Bronchial epithelial cell (primary cell): ENCODE results near the gene MTM1. TPM values are rescaled to one million over a fixed set of nuclear protein-coding genes. Genes with fewer than 3 reads are reported as not detected.

Source experiments
- DNase-seq: peaks from one replicate; pipeline ENCODE4 v3.0.0-alpha.2; 2010; ENCODE audit warnings: low read depth
- FAIRE-seq: peaks from 2 replicates; lab custom pipeline; 2011; peaks lifted over from hg19 to GRCh38; lab: Jason Lieb, UNC
- H3K27me3 ChIP-seq: 2 replicates; pipeline ENCODE4 v1.5.1; 2011; ENCODE audit warnings: low read length; ENCODE audit not compliant: control insufficient read depth, insufficient read depth
- H3K36me3 ChIP-seq: 2 replicates; pipeline ENCODE4 v1.5.1; 2011; ENCODE audit warnings: low read length; ENCODE audit not compliant: control insufficient read depth, insufficient read depth
- H3K4me3 ChIP-seq: 2 replicates; pipeline ENCODE4 v1.5.1; 2011; ENCODE audit warnings: mild to moderate bottlenecking, low read depth, low read length, control low read depth
- CTCF ChIP-seq: IDR thresholded peaks from 2 replicates; pipeline ENCODE4 v1.5.1; 2011; ENCODE audit warnings: mild to moderate bottlenecking, moderate library complexity, low read length, control low read depth, inconsistent platforms; ENCODE audit not compliant: insufficient read depth, severe bottlenecking
- total RNA-seq: library from RNA; depleted of rRNA; stranded (reverse); fragments of >200 nt; gene quantifications from 2 replicates; pipeline ENCODE4 v1.2.1, GENCODE V29; 2014

Gene MTM1
- total RNA-seq, 1 donor from 2014 or later = 11.3 TPM

DNA sequence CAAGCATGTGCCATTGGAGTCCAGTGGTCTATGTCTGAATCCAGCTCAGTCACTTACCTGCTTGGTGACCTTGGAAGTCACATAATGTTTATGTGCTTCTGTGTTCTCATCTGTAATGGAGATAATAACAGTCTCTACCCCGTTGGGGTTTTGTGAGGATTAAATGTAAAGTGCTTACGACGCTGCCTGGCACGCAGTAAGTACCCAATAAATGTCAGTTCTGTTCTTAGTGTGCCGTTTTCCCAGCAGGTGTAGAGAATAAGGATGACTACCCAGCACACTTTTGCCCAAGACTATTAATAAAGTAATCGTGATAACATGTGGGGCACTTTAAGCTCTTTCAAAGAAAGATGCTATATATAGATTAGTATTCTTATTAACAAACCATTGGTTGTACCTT lies 56.7 kb downstream of the MTM1 start:
- Histone ChIP-seq H3K27me3 (no peaks in the 10 kb centered on the region), H3K36me3 (peaks cover 4% of the 10 kb centered on the region), H3K4me3 (no peak overlapping the region)
- FAIRE-seq (no peak), DNase-seq (no peak)
- TF ChIP-seq CTCF = no peak

DNA sequence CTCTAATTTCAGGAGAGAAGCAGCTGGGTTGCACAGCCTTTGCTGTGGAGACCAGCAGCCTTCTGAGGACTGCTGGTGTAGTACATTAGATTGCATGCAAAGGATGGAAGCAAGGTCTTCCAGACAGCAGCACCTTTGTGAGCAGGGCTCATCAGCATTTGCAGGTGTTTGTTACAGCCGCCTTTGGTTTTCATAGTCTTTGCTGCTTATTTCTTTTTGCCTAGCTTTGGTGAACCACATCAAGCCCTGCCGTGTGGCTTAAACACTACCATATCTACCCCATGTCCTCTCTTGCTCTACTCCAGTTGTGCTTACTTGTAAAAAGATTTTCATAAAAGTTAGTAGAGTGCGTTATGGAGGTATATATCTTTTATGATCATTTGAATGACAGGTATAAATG lies 57.5 kb downstream of the MTM1 start:
- H3K4me3 ChIP-seq = no peak overlapping the region
- DNase-seq = no peak
- H3K36me3 ChIP-seq = peaks cover 4% of the 10 kb centered on the region
- no peak for FAIRE-seq
- no peaks in the 10 kb centered on the region for H3K27me3 ChIP-seq
- TF ChIP-seq CTCF = no peak

- no peak for TF ChIP-seq CTCF
- Histone ChIP-seq H3K4me3 (no peak overlapping the region), H3K27me3 (no peaks in the 10 kb centered on the region), H3K36me3 (peaks cover 1% of the 10 kb centered on the region)
- DNase-seq (no peak), FAIRE-seq (no peak)
Observed at GRCh38 chrX:150627957-150628356, 59.5 kb downstream of the MTM1 start.

DNA sequence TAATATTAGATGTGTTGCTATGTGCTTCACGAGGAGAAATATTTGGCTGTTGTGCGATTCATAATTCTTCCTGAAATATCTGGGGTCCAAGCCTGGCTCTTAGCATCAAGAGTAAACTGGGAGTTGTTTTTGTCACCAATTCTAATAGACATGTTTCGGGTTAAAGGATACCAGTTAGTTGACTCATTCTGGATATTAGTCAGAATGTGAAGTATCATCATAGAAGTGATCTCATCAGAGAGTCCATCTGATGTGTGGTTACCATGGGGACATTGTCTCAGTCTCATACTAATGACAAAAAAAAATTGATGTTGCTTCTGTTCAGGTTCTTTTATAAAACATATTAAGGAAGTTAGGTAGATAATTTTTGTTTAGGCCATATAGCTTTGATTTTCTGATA lies 67.5 kb downstream of the MTM1 start:
- Histone ChIP-seq H3K27me3 (no peaks in the 10 kb centered on the region), H3K36me3 (no peaks in the 10 kb centered on the region), H3K4me3 (no peak overlapping the region)
- peak; percentile 89 for DNase-seq
- no peak for TF ChIP-seq CTCF
- FAIRE-seq = no peak

- no peak for FAIRE-seq
- no peak overlapping the region for H3K4me3 ChIP-seq
- peak; percentile 82 for DNase-seq
- no peaks in the 10 kb centered on the region for H3K36me3 ChIP-seq
- TF ChIP-seq CTCF = no peak
- no peaks in the 10 kb centered on the region for H3K27me3 ChIP-seq
Observed at GRCh38 chrX:150642423-150642822, 74.0 kb downstream of the MTM1 start.

DNA sequence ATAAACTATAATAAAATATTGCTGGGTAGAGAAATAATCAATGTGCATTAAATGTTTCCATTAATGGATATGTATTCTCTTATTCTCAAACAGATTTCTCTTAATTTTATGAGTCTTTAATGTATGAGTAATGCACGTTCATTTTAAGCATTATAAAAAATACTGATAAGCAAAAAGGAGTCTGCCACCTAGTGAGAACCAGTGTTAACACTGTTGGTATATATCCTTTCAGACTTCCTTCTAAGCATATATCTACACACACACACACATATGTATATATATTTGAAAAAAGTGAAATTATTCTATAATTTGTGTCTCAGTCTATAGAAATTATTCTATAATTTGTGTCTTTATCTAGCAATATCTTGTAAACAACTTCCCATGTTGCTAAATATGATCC lies 74.8 kb downstream of the MTM1 start:
- H3K27me3 ChIP-seq = no peaks in the 10 kb centered on the region
- peak; percentile 22 for DNase-seq
- no peak for FAIRE-seq
- H3K36me3 ChIP-seq = no peaks in the 10 kb centered on the region
- no peak for TF ChIP-seq CTCF
- no peak overlapping the region for H3K4me3 ChIP-seq
